ENCODE measurements around the gene CACNA1E. TPM values are rescaled to one million over a fixed set of nuclear protein-coding genes. Genes with fewer than 3 reads are reported as not detected.

The CACNA1E gene
- total RNA-seq, 1 donor from 2014 or later, result 0.08 TPM

GRCh38 chr1:181655756-181656155 lies 172.4 kb downstream of the CACNA1E start:
- TF ChIP-seq, protein P1, sequence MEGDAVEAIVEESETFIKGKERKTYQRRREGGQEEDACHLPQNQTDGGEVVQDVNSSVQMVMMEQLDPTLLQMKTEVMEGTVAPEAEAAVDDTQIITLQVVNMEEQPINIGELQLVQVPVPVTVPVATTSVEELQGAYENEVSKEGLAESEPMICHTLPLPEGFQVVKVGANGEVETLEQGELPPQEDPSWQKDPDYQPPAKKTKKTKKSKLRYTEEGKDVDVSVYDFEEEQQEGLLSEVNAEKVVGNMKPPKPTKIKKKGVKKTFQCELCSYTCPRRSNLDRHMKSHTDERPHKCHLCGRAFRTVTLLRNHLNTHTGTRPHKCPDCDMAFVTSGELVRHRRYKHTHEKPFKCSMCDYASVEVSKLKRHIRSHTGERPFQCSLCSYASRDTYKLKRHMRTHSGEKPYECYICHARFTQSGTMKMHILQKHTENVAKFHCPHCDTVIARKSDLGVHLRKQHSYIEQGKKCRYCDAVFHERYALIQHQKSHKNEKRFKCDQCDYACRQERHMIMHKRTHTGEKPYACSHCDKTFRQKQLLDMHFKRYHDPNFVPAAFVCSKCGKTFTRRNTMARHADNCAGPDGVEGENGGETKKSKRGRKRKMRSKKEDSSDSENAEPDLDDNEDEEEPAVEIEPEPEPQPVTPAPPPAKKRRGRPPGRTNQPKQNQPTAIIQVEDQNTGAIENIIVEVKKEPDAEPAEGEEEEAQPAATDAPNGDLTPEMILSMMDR (IDR thresholded peaks at IDR 0.05; ENCODE audit: insufficient read depth, low read length, poor library complexity, severe bottlenecking), result no peak
- Histone ChIP-seq H3K4me3 (ENCODE audit: low read depth, low read length) (no peak overlapping the region), H3K36me3 (ENCODE audit: control insufficient read depth, insufficient read depth, low read length) (no peaks in the 10 kb centered on the region), H3K27me3 (ENCODE audit: control insufficient read depth, insufficient read depth, low read length) (no peaks in the 10 kb centered on the region)
- DNase-seq (ENCODE audit: low read depth), result peak; percentile 41

DNA sequence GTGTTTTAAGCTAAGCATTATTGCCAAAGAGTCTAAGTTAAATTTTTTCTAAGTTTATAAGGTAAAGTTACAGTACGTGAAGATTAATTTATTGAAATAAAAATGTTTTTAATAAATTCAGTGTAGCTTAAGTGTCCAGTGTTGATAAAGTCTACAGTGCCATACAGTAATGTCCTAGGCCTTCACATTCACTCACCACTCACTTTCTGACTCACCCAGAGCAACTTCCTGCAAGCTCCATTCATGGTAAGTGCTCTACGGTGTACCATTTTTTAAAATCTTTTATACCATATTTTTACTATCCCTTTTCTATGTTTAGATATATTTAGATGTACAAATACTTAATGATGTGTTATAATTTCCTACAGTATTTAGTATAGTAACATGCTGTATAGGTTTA lies 173.2 kb downstream of the CACNA1E start:
- no peaks in the 10 kb centered on the region for H3K27me3 ChIP-seq (ENCODE audit: control insufficient read depth, insufficient read depth, low read length)
- TF ChIP-seq, protein P1 (IDR thresholded peaks at IDR 0.05; ENCODE audit: insufficient read depth, low read length, poor library complexity, severe bottlenecking), result no peak
- DNase-seq (ENCODE audit: low read depth), result no peak
- no peak overlapping the region for H3K4me3 ChIP-seq (ENCODE audit: low read depth, low read length)
- H3K36me3 ChIP-seq (ENCODE audit: control insufficient read depth, insufficient read depth, low read length), result no peaks in the 10 kb centered on the region

DNA sequence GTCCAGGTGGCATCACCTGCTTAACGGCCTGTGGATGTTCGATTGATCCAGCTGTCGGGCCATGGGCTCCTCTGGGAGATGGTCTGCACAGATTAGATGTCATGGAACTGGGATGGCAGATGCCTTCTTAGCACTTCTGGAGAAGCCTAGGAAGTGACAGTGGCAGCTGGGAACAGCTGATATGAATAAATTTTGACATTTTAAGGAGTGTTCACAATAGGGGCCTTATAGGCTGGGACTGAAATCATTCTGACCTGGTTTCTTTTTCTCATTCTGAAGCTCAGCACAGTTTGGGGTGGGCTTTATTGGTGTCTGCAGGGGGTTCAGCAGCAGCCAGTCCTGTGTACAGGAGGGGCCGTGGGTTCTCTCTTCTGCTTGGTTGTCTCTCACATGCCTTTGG lies 175.3 kb downstream of the CACNA1E start:
- TF ChIP-seq, protein P1 (IDR thresholded peaks at IDR 0.05; ENCODE audit: insufficient read depth, low read length, poor library complexity, severe bottlenecking), result no peak
- H3K36me3 ChIP-seq (ENCODE audit: control insufficient read depth, insufficient read depth, low read length), result no peaks in the 10 kb centered on the region
- no peak for DNase-seq (ENCODE audit: low read depth)
- H3K4me3 ChIP-seq (ENCODE audit: low read depth, low read length), result no peak overlapping the region
- H3K27me3 ChIP-seq (ENCODE audit: control insufficient read depth, insufficient read depth, low read length), result no peaks in the 10 kb centered on the region

GRCh38 chr1:181659321-181659957 lies 176.1 kb downstream of the CACNA1E start:
- TF ChIP-seq, protein P1 (IDR thresholded peaks at IDR 0.05; ENCODE audit: insufficient read depth, low read length, poor library complexity, severe bottlenecking), result no peak
- Histone ChIP-seq H3K36me3 (ENCODE audit: control insufficient read depth, insufficient read depth, low read length) (no peaks in the 10 kb centered on the region), H3K4me3 (ENCODE audit: low read depth, low read length) (no peak overlapping the region), H3K27me3 (ENCODE audit: control insufficient read depth, insufficient read depth, low read length) (no peaks in the 10 kb centered on the region)
- DNase-seq (ENCODE audit: low read depth), result no peak

GRCh38 chr1:181660621-181661020 lies 177.3 kb downstream of the CACNA1E start:
- DNase-seq (ENCODE audit: low read depth), result no peak
- H3K27me3 ChIP-seq (ENCODE audit: control insufficient read depth, insufficient read depth, low read length), result no peaks in the 10 kb centered on the region
- H3K4me3 ChIP-seq (ENCODE audit: low read depth, low read length), result no peak overlapping the region
- H3K36me3 ChIP-seq (ENCODE audit: control insufficient read depth, insufficient read depth, low read length), result no peaks in the 10 kb centered on the region
- TF ChIP-seq, protein P1 (IDR thresholded peaks at IDR 0.05; ENCODE audit: insufficient read depth, low read length, poor library complexity, severe bottlenecking), result no peak

DNA sequence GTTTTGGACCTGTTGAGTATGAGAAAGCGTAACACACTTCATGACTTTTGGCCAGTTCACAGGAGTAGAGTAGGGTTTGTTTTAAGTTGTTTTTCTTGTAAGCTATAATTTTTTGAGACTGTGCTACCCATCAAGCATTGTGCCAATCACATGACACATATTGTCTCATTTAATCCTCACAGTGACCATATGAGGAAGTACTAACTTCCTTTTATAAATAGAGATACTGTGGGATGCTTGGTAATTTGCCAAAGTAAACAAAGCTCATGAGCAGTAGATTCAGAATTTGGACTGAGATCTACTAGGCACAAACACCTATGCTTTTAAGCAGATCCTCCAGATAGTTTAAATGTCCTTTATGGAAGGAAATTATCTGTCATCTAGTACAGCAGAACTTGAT lies 178.3 kb downstream of the CACNA1E start:
- DNase-seq (ENCODE audit: low read depth), result no peak
- no peaks in the 10 kb centered on the region for H3K36me3 ChIP-seq (ENCODE audit: control insufficient read depth, insufficient read depth, low read length)
- TF ChIP-seq, protein P1 (IDR thresholded peaks at IDR 0.05; ENCODE audit: insufficient read depth, low read length, poor library complexity, severe bottlenecking), result no peak
- H3K27me3 ChIP-seq (ENCODE audit: control insufficient read depth, insufficient read depth, low read length), result no peaks in the 10 kb centered on the region
- H3K4me3 ChIP-seq (ENCODE audit: low read depth, low read length), result no peak overlapping the region
